GM12878 (cell line): Measurements from ENCODE around the gene FNDC4. TPM values are rescaled to one million over a fixed set of nuclear protein-coding genes. Genes with fewer than 3 reads are reported as not detected.

Source experiments
- ATAC-seq: fragments of 200-7000 bp; cut with Tn5 transposase; 3 replicates; pipeline ENCODE4 v1.9.1; 2020; ENCODE audit warnings: mild to moderate bottlenecking, moderate library complexity
- BruUV-seq: library from RNA; stranded (reverse); fragments of 400-500 nt; replicated peaks from 2 replicates; lab custom pipeline; 2021; lab: Mats Ljungman, UMichigan
- CTCF ChIA-PET: fragments of 300-600 bp; sonication (Branson Sonifier 250); formaldehyde crosslinking; extraction: SDS; loops from one replicate; lab custom pipeline; 2021; ENCODE audit warnings: inconsistent platforms; lab: Yijun Ruan, JAX
- POLR2A ChIA-PET: fragments of 350-600 bp; formaldehyde crosslinking; extraction: SDS; loops from one replicate; lab custom pipeline; 2021; ENCODE audit warnings: inconsistent platforms; lab: Charles Lee
- RAD21 ChIA-PET: fragments of 300-600 bp; sonication (Branson Sonifier 250); formaldehyde crosslinking; loops from one replicate; lab custom pipeline; 2023; ENCODE audit warnings: antibody characterized with exemption; ENCODE audit not compliant: unreplicated experiment; lab: Charles Lee
- SMC1A ChIA-PET: fragments of 300-600 bp; sonication (Branson Sonifier 250); formaldehyde crosslinking; loops from one replicate; lab custom pipeline; 2023; ENCODE audit not compliant: unreplicated experiment, uncharacterized antibody; lab: Charles Lee
- DNase-seq: peaks from one replicate; pipeline ENCODE4 v3.0.0-alpha.2; 2011; ENCODE audit warnings: low read depth, low spot score
- FAIRE-seq: peaks from 3 replicates; lab custom pipeline; 2011; peaks lifted over from hg19 to GRCh38; lab: Jason Lieb, UNC
- H2AFZ ChIP-seq: 2 replicates; pipeline ENCODE4 v1.6.0; 2011; ENCODE audit warnings: low read depth, low read length, control low read depth; ENCODE audit not compliant: control insufficient read depth
- H3K27ac ChIP-seq: 2 replicates; pipeline ENCODE4 v1.5.1; 2011; ENCODE audit warnings: control low read depth; ENCODE audit not compliant: control insufficient read depth, insufficient read depth
- H3K27me3 ChIP-seq, 2 experiments: replicated peaks in 1 of 2; 2 replicates each; pipeline versions ENCODE4 v1.6.0 to v1.6.1; 2011; ENCODE audit warnings: low read length in 1 of 2; ENCODE audit not compliant: control insufficient read depth in 2 of 2, insufficient read depth in 2 of 2
- H3K36me3 ChIP-seq, 2 experiments: 2 replicates each; pipeline ENCODE4 v1.5.1; 2011; ENCODE audit warnings: low read length in 1 of 2; ENCODE audit not compliant: control insufficient read depth in 2 of 2, insufficient read depth in 2 of 2
- H3K4me1 ChIP-seq: 2 replicates; pipeline ENCODE4 v1.6.1; 2011; ENCODE audit warnings: mild to moderate bottlenecking, low read length, moderate library complexity, mixed read lengths; ENCODE audit not compliant: control insufficient read depth, insufficient read depth
- H3K4me2 ChIP-seq: 2 replicates; pipeline ENCODE4 v1.6.0; 2011; ENCODE audit warnings: control low read depth; ENCODE audit not compliant: control insufficient read depth, insufficient read depth
- H3K4me3 ChIP-seq: fragments of 200-600 bp; sonication (generic); 2 replicates; pipeline ENCODE4 v1.5.1; 2016
- H3K79me2 ChIP-seq: 2 replicates; pipeline ENCODE4 v1.6.0; 2011; ENCODE audit warnings: low read length; ENCODE audit not compliant: control insufficient read depth, insufficient read depth
- H3K9ac ChIP-seq: 2 replicates; pipeline ENCODE4 v1.8.0; 2011; ENCODE audit warnings: low read length, control low read depth, mixed read lengths; ENCODE audit not compliant: control insufficient read depth, insufficient read depth
- H3K9me3 ChIP-seq: replicated peaks from 3 replicates; pipeline ENCODE4 v1.5.1; 2011; ENCODE audit warnings: mild to moderate bottlenecking, low read length; ENCODE audit not compliant: control insufficient read depth, insufficient read depth
- H4K20me1 ChIP-seq: 2 replicates; pipeline ENCODE4 v1.6.0; 2011; ENCODE audit not compliant: control insufficient read depth, insufficient read depth
- FOXM1 ChIP-seq: IDR thresholded peaks from 2 replicates; pipeline ENCODE4 v1.6.1; 2012; ENCODE audit warnings: low read depth, mild to moderate bottlenecking, inconsistent platforms, low read length, moderate library complexity
- GABPA ChIP-seq: IDR thresholded peaks from 2 replicates; pipeline ENCODE4 v1.6.1; 2014; ENCODE audit warnings: antibody characterized with exemption, low read depth, mild to moderate bottlenecking, inconsistent platforms
- MEF2B ChIP-seq: fragments of 450-650 bp; IDR thresholded peaks from 2 replicates; pipeline ENCODE4 v1.6.1; 2018; ENCODE audit warnings: mild to moderate bottlenecking, moderate library complexity; ENCODE audit not compliant: partially characterized antibody, poor library complexity, severe bottlenecking
- MXI1 ChIP-seq: fragments of 150-350 bp; IDR thresholded peaks from 2 replicates; pipeline ENCODE4 v1.6.1; 2011; ENCODE audit warnings: low read depth, mild to moderate bottlenecking, inconsistent platforms, low read length, improper control_type of control experiment
- NR2C2 ChIP-seq: IDR thresholded peaks from 2 replicates; pipeline ENCODE4 v1.6.1; 2011; ENCODE audit warnings: borderline replicate concordance, low read depth; ENCODE audit not compliant: control insufficient read depth, insufficient read length
- POLR2A ChIP-seq: IDR thresholded peaks from 2 replicates; pipeline ENCODE4 v1.6.1; 2011; ENCODE audit warnings: low read depth, mild to moderate bottlenecking, low read length
- RAD21 ChIP-seq: IDR thresholded peaks from 2 replicates; pipeline ENCODE4 v1.6.1; 2011; ENCODE audit warnings: mild to moderate bottlenecking, low read depth, low read length, moderate library complexity; ENCODE audit not compliant: insufficient read depth
- RELA ChIP-seq: fragments of 450-650 bp; IDR thresholded peaks from 2 replicates; pipeline ENCODE4 v1.8.0; 2014; ENCODE audit warnings: borderline replicate concordance; ENCODE audit not compliant: partially characterized antibody
- SREBF1 ChIP-seq: IDR thresholded peaks from 2 replicates; pipeline ENCODE4 v1.6.1; 2012; ENCODE audit warnings: mild to moderate bottlenecking, low read length
- TCF3 ChIP-seq: IDR thresholded peaks from 2 replicates; pipeline ENCODE4 v1.6.1; 2012; ENCODE audit warnings: low read depth, mild to moderate bottlenecking, low read length, borderline replicate concordance; ENCODE audit not compliant: insufficient read depth
- WGBS: methylation state at CpG from one replicate; pipeline ENCODE4 v1.1.6; 2016; ENCODE audit warnings: low lambda C conversion rate; ENCODE audit not compliant: insufficient replicate concordance, insufficient coverage; ENCODE audit errors: missing lambda C conversion rate; 5-methylcytosine and 5-hydroxymethylcytosine counted together
- in situ Hi-C: fragments of 300-500 bp; cut with MboI; formaldehyde crosslinking; loops from 9 replicates; pipeline ENCODE4 v1.14.3; 2018; ENCODE audit warnings: mixed read lengths
- intact Hi-C: fragments of 100-400 bp; cut with micrococcal nuclease; formaldehyde crosslinking; loops from one replicate; pipeline ENCODE4 v1.14.2; 2022; ENCODE audit not compliant: unreplicated experiment
- polyA plus RNA-seq, 11 experiments: library from polyadenylated mRNA; depleted of rRNA in 4 of 11; unstranded in 6 of 11; stranded (reverse) in 5 of 11; fragments of >200 nt; fragmentation: Nextera tagmentation in 4 of 11; fragmentation: Illumina TruSeq in 1 of 11; extraction: Ambion mirVana in 4 of 11; extraction: Trizol in 1 of 11; gene quantifications; 1 replicate in 1 of 11; 2 replicates in 10 of 11; pipeline versions ENCODE4 v1.2.1 to v1.2.3, GENCODE V29; 2011 to 2016; ENCODE audit warnings: inconsistent platforms in 2 of 11, missing spikeins in 2 of 11, low read depth in 1 of 11
- total RNA-seq, 4 experiments: library from RNA; depleted of rRNA in 3 of 4; stranded (reverse); fragments of >200 nt in 3 of 4; fragmentation: Illumina TruSeq in 1 of 4; extraction: Trizol in 1 of 4; gene quantifications; 2 replicates each; pipeline versions ENCODE4 v1.2.1 to v1.2.3, GENCODE V29; 2013 to 2021
- TF ChIP-seq, protein P1 (sequence below): fragments of 450-650 bp; formaldehyde crosslinking; IDR thresholded peaks from 2 replicates; pipeline ENCODE4 v1.5.0; 2022; ENCODE audit warnings: mild to moderate bottlenecking, missing genetic modification characterization

Gene FNDC4
- total and polyA plus RNA-seq, 10 of the 15 experiments (the other 5 are each of a cell fraction or from before 2014, with no cell fraction given) = 0.21 TPM; not detected in 9

DNA sequence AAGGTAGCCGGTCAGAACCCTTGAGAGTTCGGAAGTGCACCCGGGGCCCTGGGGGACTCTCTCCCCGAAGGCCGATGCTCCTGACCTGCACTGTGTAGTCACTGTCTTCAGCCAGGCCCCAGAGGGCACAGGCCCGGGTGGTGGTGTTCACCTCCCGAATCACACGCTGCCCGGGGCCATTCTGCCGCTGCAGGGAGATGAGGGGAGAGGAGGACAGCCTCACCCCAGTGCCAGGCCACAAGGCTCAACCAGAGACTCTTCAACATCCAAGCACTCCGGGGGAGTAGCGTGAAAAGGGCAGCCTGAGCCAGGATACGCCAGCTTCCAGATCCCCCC lies 1.1 kb downstream of the FNDC4 start (continued):
- TF ChIP-seq NR2C2 (no peak), FOXM1 (no peak), RELA (no peak), GABPA (no peak)

DNA sequence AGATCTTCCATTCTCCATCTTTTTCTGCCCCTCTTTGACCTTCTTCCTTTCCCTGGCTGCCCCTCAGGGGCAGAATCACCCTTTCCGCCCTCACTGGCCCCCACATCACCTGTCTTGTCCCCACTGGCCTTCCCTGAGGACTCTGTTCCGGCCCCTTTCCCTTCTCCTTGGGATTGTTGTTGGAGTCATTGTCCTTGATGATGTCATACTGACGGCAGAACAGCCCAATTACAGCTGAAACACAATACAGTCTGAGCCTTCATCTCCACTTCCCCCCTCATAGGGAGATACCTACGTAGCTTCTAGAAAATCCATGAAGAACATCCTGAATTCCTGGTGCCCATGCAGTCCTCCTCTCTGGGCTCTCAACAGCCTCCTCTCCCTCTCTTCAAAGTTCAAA lies 2.4 kb downstream of the FNDC4 start:
- CTCF ChIA-PET = no interaction called here
- RAD21 ChIA-PET = no interaction called here
- Histone ChIP-seq H3K27me3 (peaks cover 6 to 13% of the 10 kb centered on the region in 2 experiments; a peak in 3 of 4 replicates), H3K79me2 (no peaks in the 10 kb centered on the region), H2AFZ (no peak overlapping the region), H3K36me3 (no peaks in the 10 kb centered on the region), H4K20me1 (no peaks in the 10 kb centered on the region), H3K4me1 (peaks cover 3% of the 10 kb centered on the region; the same call in 1 of the 2 replicates), H3K9ac (no peak overlapping the region), H3K9me3 (no peaks in the 10 kb centered on the region), H3K4me3 (no peak overlapping the region), H3K4me2 (no peak overlapping the region), H3K27ac (no peak overlapping the region)
- TF ChIP-seq POLR2A (no peak), TCF3 (no peak), RAD21 (no peak), MXI1 (no peak), SREBF1 (no peak), MEF2B (no peak)
- TF ChIP-seq, protein P1, sequence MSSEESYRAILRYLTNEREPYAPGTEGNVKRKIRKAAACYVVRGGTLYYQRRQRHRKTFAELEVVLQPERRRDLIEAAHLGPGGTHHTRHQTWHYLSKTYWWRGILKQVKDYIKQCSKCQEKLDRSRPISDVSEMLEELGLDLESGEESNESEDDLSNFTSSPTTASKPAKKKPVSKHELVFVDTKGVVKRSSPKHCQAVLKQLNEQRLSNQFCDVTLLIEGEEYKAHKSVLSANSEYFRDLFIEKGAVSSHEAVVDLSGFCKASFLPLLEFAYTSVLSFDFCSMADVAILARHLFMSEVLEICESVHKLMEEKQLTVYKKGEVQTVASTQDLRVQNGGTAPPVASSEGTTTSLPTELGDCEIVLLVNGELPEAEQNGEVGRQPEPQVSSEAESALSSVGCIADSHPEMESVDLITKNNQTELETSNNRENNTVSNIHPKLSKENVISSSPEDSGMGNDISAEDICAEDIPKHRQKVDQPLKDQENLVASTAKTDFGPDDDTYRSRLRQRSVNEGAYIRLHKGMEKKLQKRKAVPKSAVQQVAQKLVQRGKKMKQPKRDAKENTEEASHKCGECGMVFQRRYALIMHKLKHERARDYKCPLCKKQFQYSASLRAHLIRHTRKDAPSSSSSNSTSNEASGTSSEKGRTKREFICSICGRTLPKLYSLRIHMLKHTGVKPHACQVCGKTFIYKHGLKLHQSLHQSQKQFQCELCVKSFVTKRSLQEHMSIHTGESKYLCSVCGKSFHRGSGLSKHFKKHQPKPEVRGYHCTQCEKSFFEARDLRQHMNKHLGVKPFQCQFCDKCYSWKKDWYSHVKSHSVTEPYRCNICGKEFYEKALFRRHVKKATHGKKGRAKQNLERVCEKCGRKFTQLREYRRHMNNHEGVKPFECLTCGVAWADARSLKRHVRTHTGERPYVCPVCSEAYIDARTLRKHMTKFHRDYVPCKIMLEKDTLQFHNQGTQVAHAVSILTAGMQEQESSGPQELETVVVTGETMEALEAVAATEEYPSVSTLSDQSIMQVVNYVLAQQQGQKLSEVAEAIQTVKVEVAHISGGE (CRISPR knock-in tag) = no peak
- FAIRE-seq = no peak
- SMC1A ChIA-PET = no interaction called here
- POLR2A ChIA-PET = no interaction called here
- ATAC-seq = no peak
- intact Hi-C loops (no loop called here), in situ Hi-C loops (no loop called here)
- 24% methylated on average over 4 of the region's 4 CpGs for WGBS
- DNase-seq = no peak
- no TSS peak for BruUV-seq
